Cerebellar nuclear complex (tissue), 1 donor: Measurements from ENCODE around the gene RNF26.

Source experiments
- DNase-seq, 2 experiments: peaks; one replicate each; lab custom pipeline; 2025; lab: John Stamatoyannopoulos, UW

RNF26 gene

DNA sequence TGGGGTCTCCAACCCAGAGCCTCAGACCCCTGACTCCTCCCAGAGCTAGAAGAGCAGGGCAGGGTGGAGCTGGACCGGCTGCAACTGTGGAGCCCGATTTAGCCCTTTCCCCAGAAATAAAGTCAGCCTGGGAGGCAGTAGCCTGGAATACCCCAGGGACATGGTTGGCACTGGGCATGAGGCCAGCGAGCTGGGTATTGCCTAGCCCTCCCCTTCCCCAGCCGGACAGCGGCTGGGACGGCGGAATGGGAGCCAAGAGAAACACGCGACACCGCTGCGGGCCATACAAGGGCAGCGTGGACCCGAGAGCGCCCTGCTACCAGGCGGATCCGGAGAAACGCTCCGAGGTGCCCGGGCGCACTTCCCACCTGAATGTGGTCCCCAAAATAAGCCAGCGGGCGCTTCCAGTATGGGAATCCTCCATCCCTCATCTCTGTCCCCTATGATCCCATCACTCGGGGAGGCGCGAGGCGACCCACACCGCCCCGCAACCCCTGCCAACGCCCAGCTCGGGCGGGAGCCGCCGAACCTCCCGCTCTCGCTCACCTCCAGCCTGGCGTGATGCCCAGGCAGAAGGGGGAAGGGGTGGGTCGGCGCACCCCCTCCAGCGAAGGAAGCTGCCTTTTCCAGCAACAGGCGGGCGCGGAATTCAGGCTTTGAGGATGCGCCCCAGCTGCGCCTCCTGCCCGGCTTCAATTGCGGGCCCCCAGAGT, 18.2 kb upstream of the RNF26 start:
- DNase-seq = no peak

DNA sequence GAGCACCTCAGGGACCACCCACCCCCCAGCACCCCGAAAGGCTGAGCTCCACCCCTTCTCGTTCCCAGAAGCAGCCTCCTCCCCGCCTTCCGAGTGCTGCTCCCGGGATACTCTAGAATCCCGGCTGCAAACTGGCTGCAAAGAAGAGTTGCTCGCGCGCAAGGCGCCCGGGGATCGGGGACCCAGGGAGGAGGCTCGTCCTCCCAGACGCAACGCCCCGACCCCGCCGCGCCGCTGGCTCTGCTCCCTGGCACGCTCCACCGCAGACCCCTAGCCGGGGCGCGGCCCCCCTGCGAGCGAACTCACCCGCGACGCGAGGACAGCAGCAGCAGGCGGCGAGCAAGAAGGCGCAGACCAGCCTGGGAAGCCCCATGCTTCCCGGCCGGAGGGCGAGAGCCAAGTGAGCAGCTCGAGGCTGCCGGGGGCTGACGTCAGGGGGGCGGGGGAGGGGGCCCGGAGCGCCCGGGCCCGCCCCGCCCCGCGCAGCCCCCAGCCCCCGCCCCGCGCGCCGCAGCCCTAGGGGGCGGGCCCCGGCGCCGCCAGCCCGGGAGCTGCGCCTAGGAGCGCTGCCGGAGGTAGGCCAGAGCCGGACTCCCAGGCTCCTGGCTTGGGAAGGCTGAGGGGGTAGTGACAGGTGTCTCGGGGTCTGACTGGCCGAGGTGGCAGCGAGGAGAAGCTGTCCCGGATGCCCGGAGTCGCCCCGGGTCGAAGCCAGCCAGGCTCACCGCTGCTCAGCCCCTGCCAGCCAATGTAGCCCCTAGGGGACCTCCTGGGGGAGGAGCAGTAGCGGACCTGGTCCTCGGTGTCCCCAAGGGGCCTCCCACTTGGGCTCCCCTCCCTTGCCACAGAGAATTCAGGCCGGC, 17.4 kb upstream of the RNF26 start, which contains the start of gene MCAM:
Gene MCAM, minus strand, starts transcription at position 402 of the 863 bp plus-strand sequence. Its CDS starts 29 bp downstream, at position 373.
- DNase-seq = no peak

DNA sequence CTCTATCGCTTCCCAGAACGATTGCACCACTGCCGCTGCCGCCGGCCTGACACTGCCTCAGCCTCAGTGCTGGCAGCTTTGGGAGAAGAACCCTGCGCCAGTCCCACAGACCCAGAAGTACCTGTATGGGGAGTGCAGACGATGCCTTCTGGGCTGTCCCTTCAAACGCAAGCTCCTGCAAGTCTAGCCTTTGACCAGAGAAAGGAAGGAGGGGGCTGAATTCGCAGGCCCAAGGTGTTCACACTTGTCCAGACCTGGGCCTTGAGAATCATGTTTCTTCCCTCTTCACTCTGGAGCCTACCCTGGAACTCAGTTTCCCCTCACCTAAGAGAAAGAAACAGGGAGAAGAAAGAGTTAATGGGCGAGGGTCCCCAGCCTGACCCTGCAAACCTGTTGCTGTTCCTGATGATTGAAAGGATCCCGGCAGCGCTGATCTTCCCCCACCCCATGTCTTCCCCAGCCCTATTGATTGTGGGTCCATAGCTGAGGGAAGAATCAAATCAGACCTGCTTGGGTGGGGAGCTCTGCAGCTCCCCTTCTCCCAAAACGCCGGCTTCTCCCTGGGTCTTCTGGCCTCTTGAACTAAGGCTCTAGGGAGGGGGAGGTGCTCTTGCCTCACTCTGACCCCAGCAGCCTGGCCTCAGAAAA, 16.6 kb upstream of the RNF26 start:
- DNase-seq = no peak

DNA sequence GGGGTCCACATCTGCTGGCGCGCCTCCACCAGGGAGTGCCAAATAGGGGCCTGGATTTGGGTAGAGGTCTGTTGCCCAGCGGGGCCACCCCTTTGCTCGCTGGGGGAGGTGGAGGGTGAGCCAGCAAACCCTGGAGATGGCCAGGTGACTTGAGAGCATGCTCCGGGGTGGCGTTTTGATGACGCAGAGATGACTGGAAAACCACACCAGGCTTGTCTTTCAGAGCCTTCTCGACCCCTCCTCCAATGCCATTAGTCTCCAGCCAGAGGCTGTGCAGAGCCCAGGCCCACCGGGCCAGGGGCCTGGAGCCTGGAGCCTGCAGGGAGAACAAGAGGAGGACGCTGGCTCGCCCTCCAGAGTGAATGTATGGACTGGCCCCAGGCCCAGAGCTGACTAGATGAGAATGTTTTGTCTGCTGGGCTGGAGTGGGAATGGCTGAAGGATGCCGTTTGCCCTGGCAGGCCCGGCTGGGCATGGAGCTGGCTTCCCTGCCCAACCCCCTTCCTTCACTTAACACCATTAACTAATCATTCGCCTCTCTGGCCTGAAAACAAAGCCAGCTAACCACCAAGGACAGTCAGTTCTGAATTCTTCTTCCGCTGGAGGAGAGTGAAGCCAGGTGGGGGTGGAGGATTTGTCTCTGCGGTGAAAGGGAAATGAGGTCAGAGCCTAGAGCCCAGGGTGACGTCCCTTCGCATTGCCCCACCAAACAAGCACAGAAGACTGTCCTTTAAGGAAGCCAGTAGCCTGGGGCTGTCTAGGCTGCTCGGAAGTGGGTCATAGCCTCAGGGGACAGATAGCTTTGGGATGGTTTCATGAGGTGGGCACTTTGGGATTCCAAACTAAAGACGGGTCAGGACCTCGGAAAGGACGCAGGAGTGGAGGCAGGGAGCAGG, 15.8 kb upstream of the RNF26 start:
- no peak for DNase-seq

DNA sequence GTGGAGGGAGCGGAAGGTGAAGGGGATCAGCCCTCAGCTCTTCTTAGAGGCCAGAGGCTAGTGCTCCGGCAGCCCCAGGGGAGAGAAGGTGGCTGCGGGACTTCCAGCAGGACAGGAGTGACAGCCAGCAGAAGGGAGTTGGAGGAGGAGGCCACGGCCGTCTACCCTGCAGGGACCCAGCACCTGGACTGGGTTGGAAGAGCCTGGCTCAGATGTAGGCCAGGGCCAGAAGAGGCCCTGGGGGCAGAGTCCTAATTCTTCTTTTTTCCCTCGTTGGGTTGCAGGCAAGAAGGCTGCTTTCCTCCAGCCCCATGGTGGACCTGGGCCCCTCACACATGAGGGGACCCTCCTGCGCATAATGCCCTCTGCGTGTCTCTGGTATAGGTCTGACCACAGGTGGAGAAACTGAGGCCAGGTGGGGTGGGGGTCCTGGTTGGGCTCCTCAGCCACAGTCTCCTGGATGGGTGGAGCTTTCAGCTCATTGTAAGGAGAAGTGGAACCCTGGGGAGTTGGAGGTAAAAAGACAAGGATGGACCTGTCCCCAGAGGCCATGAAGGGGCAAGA, 15.1 kb upstream of the RNF26 start:
- no peak for DNase-seq

DNA sequence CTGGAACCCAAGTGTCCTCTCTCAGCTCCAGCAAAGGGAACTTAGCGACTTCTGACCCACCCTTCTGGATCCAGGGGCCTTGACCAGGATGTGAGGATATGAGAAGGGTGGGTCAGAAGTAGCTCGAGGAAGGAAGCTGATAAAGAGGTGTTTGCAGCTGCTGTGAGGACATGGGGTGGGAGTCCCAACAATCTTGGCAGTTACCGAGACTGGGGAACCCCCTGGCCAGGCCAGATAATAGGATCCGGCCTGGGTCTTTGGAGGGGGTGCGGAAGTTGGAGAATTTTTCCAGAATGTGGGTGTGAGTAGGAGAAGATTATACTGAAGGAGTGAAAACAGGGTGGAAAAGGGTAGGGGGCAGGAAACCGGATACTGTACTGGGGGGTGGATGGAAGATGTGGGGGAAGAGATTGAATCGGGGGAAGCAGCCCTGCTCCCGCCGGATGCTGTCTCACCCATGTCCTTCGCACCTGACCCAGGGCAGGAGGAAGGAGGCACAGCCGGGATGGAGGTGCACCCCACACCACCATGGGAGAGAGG, 14.6 kb upstream of the RNF26 start:
- DNase-seq = no peak

DNA sequence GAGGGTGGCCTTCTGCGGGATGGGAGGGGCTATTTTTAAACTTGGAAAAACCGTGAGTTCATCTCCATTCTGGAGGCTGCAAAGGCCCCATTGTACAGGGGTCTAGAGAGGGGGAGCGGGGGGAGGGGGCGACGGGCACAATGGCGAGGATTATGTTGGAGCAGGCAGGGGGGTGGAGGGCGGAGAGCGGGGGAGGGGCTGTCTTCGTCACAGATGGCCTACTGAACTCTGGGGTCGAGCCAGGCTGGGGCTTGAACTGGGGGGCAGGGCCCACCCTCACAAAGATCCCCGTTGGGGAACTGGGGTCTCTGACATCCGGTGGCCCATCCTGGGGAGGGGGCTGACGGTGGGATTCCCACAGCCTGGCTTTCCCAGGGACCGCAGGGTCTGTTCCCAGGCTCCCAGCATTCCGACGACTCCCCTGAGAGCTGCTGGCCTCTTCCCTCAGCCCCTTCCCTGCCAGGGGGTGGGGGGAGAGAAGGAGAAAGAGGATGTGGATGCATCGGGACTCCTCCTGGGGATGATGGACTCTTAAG, 14.0 kb upstream of the RNF26 start:
- no peak for DNase-seq

DNA sequence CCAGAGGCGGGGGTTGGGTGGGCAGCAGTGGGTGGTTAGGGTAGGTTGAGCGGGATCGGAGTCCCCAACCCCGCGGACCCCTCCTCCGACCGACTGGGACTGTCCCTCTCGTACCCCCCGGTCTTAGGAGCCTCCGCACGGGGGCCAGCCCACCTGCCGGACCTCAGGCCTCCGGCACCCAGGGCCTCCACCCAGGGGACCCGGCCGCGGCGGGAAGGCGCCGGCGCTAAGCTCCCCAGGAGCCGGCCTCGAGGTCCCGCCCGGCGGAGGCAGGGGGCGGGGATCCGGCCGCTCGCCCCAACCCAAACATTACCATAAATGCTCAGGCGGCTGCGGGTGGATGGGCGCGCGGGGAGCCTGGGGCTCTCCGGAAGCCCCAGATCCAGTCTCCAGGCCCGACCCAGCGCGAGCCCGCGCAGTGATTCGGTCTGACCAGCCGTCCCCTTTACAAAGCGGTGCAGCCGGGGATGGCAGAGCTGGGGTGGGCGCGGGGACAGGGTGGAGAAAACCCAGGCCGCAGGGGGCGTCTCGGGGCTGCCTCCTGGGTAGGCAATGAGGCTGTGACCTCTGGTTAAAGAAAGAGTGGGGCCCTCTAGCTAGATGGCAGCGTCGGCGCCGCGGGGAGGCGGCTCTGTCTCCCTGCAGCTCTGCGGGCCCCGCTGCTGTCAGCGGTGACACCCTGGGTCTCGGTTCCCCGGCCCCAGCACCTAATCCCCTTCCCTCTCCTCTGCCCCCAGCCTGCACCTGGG, 13.4 kb upstream of the RNF26 start:
- no peak for DNase-seq

DNA sequence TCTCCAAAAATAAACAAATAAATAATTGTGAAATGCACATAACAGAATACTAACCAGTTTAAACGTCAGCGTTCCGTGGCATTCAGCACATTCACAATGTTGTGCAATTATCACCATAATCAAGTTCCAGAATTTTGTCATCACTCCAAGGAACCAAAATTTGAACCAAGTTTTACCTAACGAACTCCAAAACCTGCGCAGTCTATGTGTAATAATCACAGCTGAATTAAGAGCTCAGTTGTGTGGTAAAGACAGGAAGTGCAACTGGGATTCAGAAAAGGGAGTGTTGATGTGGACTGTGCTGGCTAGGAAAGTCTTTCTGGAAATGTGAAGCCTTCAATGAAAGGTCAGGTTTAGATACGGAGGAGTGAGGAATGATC, 12.0 kb upstream of the RNF26 start:
- DNase-seq = no peak

DNA sequence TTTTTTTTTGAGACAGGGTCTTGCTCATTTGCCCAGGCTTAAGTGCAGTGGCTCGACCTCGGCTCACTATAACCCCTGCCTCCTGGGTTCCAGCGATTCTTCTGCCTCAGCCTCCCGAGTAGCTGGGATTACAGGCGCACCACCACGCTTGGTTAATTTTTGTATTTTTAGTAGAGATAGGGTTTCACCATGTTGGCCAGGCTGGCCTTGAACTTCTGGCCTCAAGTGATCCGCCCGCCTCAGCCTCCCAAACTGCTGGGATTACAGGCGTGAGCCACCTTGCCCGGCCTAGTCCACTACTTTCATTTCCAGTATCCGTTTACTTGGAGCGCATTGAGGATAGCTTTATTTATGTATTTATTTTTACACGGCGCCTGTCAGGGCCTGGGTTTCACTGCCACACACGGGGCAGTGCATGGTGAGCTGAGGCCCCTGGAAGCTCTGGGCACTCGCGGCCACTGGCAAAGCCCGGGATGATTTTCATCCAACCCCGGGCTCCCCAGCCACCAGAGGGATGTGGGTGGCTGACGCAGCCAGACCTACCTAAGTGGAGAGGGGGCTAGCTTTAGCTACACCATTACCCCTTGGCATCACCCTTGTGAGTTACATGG, 11.3 kb upstream of the RNF26 start:
- DNase-seq = no peak

DNA sequence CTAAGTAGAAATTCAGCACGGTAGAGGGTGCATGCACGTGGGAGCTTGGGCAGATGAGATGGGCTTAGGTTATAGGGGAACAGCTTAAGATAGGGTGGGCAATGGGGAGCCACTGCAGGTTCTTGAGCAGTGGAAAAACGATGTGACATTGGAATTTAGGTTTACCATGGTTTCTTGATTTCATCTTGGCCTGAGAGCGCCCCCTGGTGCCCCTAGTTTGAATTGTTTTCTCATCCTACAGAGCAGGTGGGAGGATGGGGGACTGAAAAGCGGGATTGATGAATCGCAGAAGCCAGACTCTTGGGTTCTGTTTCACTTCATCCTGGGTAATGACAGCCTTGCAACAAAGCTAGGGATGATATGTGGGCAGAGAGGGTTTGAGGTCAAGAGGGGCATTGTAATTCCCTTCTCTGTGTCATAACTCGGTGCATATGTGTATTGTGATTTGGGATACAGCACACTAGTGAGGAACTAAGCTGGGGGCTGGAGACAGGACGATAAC, 10.7 kb upstream of the RNF26 start:
- peak in 1 of 2 experiments; percentile 41 for DNase-seq

DNA sequence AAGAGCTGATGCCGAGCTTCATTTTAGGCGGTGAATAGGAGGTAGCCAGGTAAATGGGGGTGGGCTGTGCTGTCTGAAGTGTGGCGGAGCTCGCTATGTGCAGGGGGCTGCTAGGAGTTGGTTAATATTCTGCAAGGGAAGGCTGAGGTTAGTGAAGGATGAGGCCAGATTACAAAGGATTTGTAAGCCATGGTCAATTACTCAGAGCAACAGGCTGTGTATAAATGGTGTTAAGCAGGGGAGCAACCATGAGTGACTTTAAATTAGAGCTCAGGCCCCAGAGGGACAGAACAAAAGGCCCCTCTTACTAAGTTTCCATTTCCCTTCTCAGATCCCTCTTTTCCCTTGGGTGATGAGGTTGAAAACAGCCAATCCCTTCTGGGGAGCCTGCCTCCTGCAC, 10.1 kb upstream of the RNF26 start:
- no peak for DNase-seq

DNA sequence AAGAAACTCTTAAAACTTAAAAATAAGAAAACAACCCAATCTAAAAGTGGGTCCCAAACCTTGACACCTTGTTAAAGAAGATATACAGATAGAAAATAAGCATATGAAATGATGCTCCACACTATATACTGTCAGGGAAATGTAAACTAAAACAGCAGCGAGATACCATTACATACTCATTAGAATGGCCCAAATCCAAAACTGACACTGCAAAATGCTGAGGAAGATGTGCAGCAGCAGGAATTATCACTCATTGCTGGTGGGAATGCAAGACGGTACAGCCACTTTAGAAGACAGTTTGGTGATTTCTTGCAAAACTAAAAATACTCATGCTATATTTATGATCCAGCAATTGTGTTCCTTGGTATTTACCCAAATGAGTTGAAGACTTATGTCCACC, 5.0 kb upstream of the RNF26 start:
- no peak for DNase-seq

DNA sequence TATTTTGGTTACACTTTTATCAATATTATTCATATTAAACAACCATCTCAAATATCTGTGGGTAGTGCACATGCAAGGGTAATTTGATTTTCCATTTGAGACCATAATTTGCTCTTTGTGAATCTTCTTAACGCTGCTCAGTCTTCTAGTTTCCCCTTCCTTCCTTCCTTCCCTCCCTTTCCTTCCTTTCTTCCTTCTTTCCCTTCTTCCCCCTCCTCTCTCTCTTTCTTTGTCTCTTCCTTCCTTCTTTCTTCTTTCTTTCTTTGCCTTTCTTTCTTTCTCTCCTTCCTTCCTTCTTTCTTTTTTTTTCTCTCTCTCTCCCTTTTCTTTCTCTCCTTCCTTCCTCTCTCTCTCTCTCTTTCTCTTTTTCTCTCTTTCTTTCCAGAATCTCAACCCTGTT, 4.1 kb upstream of the RNF26 start:
- no peak for DNase-seq

DNA sequence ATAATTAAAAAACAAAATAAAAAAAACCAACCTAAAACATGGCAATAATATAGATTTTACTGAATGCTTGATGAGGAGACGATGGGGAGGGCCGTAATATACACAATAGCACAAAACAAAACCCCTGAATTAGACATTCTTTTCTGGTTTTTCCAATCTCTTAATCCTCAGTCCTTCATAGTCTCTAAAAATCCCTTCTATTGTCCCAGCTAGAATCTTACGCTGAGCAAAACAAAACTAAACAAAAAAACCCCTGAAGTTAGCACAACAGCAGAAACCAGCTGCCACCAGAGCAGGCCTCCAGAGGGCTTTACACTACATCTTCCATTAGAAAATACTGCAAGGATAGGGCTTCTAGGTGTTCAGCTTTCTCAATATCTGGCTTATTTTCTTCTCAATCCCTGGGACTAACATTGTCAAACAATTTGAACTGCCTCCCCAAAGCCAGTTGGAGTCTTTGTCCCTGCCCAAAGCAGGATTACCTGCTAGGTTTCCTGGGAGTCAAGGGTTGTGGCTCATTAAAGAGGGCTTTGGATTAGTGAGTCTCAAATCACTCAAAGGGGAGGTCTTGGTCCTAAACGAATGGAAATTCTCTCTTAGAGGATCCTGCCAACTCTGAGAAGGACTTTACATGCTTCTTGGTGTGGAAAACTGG, 2.1 kb upstream of the RNF26 start:
- no peak for DNase-seq

DNA sequence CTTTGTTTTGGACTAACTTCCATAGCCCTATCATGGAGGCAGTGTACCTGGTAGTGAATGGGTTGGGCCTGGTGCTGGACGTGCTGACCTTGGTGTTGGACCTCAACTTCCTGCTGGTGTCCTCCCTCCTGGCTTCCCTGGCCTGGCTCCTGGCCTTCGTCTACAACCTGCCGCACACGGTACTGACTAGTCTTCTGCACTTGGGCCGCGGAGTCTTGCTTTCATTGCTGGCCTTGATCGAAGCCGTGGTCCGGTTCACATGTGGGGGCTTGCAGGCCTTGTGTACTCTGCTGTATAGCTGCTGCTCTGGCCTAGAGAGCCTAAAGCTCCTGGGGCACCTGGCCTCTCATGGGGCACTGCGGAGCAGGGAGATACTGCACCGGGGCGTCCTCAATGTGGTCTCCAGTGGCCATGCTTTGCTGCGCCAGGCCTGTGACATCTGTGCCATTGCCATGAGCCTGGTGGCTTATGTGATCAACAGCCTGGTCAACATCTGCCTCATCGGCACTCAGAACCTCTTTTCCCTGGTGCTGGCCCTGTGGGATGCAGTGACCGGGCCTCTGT, 846 bp downstream of the RNF26 start:
- DNase-seq = no peak

DNA sequence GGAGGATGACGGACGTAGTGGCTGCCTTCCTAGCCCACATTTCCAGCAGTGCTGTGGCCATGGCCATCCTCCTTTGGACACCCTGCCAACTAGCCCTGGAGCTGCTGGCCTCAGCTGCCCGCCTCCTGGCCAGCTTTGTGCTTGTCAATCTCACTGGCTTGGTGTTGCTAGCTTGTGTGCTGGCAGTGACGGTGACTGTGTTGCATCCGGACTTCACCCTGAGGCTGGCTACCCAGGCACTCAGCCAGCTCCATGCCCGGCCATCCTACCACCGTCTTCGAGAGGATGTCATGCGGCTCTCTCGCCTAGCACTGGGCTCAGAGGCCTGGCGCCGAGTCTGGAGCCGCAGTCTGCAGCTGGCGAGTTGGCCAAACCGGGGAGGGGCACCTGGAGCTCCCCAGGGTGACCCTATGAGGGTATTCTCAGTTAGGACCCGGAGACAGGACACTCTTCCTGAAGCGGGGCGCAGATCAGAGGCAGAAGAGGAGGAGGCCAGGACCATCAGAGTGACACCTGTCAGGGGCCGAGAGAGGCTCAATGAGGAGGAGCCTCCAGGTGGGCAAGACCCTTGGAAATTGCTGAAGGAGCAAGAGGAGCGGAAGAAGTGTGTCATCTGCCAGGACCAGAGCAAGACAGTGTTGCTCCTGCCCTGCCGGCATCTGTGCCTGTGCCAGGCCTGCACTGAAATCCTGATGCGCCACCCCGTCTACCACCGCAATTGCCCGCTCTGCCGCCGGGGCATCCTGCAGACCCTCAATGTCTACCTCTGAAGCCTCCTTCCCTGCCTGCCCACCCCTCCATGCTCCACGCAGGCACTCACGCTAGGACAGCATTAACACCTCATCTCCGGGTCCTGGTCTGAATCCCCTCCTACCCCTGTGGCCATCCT, 1.6 kb downstream of the RNF26 start:
- no peak for DNase-seq
